ENCODE measurements around the gene CAV1.

The CAV1 gene

GRCh38 chr7:116530107-116530820 lies 5.4 kb downstream of the CAV1 start:
- no peak for DNase-seq (ENCODE audit: low read depth in 2 of 2)

DNA sequence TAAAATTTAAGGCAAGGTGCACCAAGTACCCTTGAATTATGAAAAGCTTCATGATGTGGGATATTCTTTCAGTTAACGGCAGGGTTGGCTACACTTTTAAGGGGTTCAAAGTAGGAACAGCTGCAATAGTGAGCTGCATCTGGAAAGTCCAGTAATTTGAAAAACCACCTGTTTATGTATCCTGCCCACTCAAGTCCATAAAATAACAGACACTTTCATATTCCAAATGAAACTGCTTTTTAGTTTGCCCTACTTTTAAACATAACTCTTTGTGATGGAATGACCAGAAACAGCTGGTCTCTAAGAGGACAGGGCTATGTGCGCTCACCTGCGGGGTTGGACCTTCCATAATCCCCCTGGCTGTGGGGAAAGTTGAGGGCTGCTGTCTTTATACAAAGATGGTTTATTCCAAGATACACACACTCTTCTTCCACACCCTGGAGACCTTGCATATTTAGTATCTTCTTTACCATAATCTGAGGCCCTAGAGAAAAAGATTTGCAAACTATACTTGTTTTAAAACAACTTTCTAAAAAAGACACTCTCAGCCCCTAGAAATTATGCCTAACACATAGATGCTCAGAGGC lies 7.4 kb downstream of the CAV1 start:
- DNase-seq (ENCODE audit: low read depth in 2 of 2), result no peak

DNA sequence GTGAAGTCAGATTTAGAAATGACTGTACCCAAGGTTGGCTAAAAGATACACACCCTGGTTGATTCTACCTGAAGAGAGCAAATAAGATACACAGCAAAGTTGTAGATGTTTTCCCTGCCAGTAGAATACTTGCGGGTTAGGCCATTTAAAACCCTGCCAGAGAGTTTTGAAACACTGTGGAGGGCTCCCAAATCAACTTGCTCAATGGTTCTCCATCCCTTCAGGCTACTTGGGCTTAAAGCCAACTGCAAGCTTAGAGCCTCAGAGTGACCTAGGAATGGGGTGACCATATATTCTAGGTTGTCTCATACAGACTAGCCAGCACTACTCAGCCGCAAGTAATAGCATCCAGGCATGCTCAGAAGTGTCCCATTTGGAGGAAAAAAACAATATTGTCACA lies 10.0 kb downstream of the CAV1 start:
- DNase-seq (ENCODE audit: low read depth in 2 of 2), result no peak

DNA sequence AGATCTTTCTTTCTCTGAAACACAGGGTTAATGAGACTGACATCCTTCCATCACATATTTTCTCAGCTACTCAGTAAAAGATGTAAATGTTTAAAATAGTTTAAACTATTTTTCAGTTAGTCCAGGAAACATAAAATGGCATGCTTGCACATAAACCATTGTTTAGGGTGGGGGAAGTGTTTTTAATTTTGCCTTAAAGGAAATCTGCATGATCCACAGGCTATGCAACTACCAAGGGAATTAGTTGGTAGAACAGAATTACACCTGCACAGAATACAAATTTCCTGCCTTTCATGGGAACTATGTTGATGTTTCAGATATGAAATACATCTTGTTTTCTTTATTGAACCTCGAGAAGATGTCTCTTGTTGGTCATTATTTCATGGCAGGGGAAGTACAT lies 10.6 kb downstream of the CAV1 start:
- DNase-seq (ENCODE audit: low read depth in 2 of 2), result no peak

GRCh38 chr7:116538138-116538537 lies 13.3 kb downstream of the CAV1 start:
- no peak for DNase-seq (ENCODE audit: low read depth in 2 of 2)

DNA sequence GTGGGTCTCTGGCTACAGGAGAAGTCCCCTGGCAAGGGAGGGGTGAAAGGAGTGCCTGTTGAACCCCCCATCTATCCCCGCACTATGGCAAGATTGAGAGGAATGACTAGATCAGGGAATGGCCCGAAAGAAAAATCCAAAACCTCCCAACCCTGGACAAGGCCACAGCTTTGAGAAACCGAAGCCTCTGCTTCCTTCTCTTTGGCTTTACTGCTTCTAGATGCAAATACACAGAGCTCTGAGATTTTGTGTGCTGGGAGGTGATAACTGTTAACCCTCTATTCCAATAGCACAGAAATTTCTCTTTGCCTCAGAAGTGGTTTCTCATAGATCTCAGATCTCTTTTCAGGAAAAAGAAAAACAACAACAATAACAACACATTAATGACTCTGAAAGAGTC lies 15.0 kb downstream of the CAV1 start:
- no peak for DNase-seq (ENCODE audit: low read depth in 2 of 2)

DNA sequence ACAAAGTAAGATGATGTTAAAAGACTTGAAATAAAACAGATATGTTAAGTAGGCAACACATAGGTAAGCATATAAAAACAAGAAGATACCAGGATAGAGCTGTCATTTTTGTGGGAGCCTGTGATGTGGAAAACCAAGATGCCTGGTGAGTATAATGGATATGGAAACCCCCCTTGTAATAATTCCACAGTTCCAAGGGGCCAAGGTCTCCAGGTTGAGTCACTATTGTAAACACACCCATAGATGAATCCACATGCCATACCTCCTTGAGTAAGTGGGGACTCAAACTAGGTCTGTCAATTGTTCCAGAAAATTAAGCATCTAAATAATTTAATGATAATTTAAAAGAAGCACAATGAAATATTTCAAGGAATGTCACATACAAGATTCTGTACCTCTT lies 15.9 kb downstream of the CAV1 start:
- DNase-seq (ENCODE audit: low read depth in 2 of 2), result no peak

- DNase-seq (ENCODE audit: low read depth in 2 of 2), result no peak
Observed at GRCh38 chr7:116541951-116542350, 17.1 kb downstream of the CAV1 start.

- no peak for DNase-seq (ENCODE audit: low read depth in 2 of 2)
Observed at GRCh38 chr7:116542618-116543017, 17.8 kb downstream of the CAV1 start.

DNA sequence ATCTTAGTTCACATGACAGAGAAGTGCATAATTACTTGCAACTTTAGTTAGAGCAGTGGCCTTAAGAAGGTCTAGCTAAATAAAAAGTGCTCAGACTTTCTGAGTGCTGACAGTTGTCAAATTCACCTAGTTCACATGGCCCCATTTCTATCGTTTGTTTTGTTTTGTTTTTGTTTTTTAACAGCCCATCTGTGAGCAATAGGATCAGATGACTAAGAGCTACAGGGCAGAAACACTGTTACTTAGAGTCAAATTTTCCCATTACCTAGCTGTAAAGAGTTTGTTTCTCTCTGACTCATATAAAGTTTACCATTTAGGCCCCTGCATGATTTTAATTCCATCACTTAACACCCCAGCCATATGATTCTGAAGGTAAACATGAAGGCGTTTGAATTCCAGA lies 18.8 kb downstream of the CAV1 start:
- DNase-seq (ENCODE audit: low read depth in 2 of 2), result no peak

DNA sequence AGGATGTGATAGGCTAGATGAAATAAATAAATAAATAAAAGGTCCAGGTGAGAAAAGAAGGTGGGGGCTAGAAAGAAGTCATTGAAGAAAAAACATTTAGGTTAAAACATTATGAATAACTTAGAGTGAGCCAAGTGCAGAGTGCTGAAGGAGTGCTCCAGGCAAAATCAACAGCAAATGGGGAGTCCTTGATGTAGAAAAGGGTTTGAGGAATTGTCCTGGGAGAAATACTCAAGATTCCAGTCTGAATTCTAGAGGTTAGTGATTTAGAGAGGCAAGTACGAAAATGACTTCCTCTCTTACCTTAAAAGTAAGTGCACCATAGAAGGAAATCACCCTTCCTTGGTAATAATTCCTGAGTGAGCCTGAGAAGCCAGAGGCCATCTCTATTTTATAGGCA lies 19.7 kb downstream of the CAV1 start:
- no peak for DNase-seq (ENCODE audit: low read depth in 2 of 2)

DNA sequence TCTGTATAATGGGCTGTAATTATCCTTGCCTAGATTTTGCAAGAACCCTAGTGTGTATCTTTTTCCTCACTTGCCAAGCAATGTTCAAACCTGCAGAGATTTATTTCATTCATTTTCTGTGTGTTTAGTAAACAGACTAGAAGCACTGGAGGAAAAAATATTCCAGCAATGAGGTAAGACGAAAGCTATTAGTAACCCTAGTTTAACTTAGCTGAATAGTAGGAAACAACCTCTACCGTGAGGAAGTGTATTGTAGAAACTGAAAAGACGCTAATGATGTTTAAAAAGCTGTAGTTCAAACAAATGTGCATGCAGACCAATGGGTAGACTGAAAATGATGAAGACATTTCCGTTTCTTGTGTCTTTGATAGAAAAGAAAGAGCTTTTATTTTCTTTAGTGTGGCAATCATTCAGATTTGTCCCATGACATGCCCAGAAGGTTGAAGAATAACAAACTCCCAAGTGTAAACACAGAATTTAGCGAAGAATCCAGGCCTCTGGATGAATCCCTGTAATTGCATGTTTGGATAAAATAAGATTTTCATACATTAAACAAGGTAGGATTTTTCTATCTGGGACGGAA lies 20.7 kb downstream of the CAV1 start:
- DNase-seq (ENCODE audit: low read depth in 2 of 2), result no peak

DNA sequence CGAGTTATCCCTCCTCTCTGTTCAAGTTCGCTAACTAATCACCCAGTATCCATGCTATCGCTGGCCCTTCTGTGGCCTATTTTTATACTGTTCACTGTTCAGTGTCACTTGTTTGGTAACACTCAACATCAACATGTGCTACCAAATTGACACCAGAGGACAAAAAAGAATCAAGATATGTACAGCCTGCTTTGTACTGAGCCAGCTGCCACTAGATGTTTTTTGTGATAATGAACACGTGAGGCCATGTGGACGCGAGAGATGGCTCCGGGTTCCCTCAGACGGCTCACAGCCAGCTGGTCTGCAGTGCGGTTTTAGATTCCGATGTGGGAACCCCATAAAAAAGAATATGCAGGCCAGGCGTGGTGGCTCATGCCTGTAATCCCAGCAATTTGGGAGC lies 21.2 kb downstream of the CAV1 start:
- no peak for DNase-seq (ENCODE audit: low read depth in 2 of 2)

DNA sequence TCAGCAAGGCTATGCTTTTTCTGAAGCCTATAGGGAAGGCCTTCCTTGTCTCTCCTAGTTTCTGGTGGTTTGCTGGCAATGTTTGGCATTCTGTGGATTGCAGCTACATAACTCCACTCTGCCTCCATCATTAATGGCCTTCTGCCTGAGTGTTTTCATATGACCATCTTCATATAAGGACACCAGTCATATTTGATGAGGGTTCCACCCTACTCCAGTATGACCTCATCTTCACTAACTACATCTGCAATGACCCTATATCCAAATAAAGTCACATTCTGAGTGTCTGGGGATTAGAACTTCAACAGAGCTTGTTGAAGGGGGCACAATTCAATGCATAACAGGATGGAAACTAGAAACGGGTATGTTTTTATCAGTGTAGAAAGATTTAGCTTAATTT lies 22.1 kb downstream of the CAV1 start:
- no peak for DNase-seq (ENCODE audit: low read depth in 2 of 2)

- DNase-seq (ENCODE audit: low read depth in 2 of 2), result no peak
Observed at GRCh38 chr7:116547347-116547746, 22.5 kb downstream of the CAV1 start.

DNA sequence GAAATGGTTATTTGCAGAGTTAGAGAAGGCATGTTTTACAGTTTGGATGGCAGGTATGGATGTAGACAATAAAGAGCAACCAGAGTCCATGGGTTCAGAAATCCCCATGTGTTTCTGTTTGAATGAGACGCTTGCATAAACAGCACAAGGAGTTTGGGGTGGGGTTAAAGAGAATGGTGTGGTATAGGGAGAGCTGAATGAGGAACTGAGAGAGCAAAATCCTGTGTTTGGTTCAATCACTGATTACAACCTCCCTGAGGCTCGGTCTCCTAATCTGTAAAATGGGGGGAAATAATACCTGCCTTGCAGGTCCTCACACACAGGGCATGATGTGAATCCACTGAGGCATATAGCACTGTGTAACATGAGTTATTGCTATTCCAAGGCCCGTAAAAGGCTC lies 23.7 kb downstream of the CAV1 start:
- no peak for DNase-seq (ENCODE audit: low read depth in 2 of 2)

- DNase-seq (ENCODE audit: low read depth in 2 of 2), result no peak
Observed at GRCh38 chr7:116549370-116549769, 24.5 kb downstream of the CAV1 start.

GRCh38 chr7:116551692-116552091 lies 26.9 kb downstream of the CAV1 start:
- no peak for DNase-seq (ENCODE audit: low read depth in 2 of 2)

- no peak for DNase-seq (ENCODE audit: low read depth in 2 of 2)
Observed at GRCh38 chr7:116552602-116553001, 27.8 kb downstream of the CAV1 start.

DNA sequence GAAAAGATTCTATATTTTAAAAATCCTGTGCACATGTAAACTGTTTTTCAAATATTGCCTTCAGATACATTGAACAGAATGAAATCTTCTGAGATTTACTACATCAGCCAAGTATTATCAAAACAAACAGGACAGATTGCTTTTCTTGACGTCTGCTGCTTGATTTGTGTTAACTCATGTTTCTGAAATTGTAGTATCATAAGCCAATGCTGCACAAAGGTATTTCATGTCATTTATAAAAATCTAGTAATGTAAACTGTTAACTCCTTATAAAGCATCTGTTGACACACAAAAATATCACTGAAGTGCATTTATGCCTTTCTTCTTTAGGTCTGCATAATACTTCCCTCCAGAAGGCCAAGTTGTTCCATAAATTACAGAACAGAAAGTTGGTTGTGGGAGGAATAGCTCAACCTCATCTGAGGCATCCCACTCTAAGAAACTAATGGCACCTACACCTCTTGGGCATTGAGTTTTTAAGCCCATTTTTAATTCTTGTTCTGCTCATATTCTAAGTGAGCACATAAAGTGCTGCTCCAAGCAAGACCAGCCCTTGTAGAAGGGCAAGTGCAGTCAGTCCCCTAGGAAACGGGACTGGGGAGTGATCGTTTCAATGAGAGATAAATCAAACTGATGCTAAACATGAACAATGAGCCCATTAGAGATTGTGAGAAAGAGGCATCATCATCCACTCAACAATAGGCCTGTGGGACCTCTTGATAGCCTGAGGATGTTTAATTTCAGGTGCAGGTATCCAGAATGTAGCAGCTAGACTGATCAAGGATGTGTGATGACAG lies 28.5 kb downstream of the CAV1 start:
- no peak for DNase-seq (ENCODE audit: low read depth in 2 of 2)

DNA sequence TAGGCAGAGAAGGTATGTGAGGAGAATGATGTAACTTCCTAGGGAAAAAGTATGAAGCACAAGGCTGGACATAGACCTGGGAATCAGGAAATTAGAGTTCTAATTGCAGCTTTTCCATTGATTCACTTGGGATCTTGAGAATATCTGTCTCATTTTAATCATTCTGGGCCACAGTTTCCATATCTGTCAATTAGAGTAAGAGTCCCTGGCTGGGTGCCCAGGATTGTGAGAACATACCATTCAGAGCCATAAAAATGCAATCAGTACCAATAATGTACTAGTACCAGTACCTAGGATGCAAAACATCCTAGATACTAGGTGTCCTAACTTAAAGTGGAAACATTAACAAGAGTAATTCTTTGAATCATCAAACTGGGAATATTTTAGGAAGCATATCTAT lies 29.6 kb downstream of the CAV1 start:
- no peak for DNase-seq (ENCODE audit: low read depth in 2 of 2)

- no peak for DNase-seq (ENCODE audit: low read depth in 2 of 2)
Observed at GRCh38 chr7:116554911-116555310, 30.1 kb downstream of the CAV1 start.

DNA sequence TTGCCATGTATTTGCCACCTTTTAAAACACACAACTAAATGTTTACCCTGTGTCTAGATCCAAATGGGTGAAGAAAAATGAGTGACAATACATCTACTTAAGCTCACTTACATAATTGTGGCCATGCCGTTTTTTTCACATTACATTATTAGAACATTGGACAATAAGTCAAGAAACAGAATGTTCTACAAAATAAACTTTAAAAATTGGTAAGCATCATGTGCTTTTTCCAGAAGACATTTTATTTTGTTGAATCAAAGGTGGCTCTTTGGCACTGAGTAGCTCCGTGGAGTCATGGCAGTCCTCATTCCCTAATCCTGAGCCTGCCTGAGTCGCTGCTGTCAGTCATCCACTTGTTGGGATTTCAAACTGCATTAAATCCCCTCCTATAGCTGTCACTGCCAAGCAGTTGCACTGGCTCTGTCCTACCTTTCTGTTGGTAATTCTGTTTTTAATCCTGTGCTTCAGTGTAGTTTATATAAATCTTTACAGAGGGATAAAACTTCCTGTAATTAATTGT lies 32.3 kb downstream of the CAV1 start:
- DNase-seq (ENCODE audit: low read depth in 2 of 2), result no peak
